ENCODE results near the gene ADPRHL1.
"Not testable (repeated sequence)": the region's sequence is repeated elsewhere in the genome, so short reads cannot be mapped to it uniquely, and the experiment has no call there.

Gene ADPRHL1

DNA sequence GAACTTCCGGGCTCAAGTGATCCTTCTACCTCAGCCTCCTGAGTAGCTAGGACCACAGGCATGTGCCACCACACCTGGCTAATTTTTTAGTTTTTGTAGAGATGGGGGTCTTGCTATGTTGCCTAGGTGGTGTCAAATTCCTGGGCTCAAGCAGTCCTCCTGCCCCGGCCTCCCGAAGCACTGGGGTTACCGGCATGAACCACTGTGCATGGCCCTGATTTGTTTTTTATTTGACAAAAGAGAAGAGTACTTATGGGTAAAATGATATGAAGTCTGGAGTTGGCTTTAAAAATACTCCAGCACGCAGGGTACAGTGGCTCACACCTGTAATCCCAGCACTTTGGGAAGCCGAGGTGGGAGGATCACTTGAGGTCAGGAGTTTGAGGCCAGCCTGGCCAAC lies 84.9 kb downstream of the ADPRHL1 start:
- H3K9me3 ChIP-seq (ENCODE audit: control insufficient read depth, insufficient read depth, low read length); H3K9ac ChIP-seq (ENCODE audit: low read depth, low read length): not testable (repeated sequence)

DNA sequence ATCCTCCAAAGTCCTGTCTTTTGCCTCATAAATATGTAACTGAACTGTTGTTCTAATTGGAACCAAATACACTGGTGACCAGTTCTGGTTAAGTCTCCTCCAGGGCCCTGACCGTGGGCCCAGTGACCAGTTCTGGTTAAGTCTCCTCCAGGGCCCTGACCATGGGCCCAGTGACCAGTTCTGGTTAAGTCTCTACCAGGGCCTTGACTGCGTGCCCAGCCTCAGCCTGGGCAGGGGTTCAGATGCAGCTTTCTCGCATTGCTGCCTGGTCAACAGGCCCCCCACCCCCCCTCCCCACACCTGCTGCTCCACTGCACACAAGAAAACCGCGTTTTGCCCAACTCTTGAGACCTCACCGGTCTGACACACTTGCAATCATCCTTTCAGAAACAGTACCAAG lies 85.5 kb downstream of the ADPRHL1 start:
- H3K4me1 ChIP-seq (ENCODE audit: insufficient read depth, low read length): no peaks in the 10 kb centered on the region
- no peak overlapping the region for H3K9ac ChIP-seq (ENCODE audit: low read depth, low read length)
- H3K9me3 ChIP-seq (ENCODE audit: control insufficient read depth, insufficient read depth, low read length): no peaks in the 10 kb centered on the region
- H3K36me3 ChIP-seq (ENCODE audit: insufficient read depth, low read length): no peaks in the 10 kb centered on the region

More for the DNA sequence above, 84.9 kb downstream of the ADPRHL1 start:
- H3K36me3 ChIP-seq (ENCODE audit: insufficient read depth, low read length); H3K4me1 ChIP-seq (ENCODE audit: insufficient read depth, low read length): not testable (repeated sequence)

DNA sequence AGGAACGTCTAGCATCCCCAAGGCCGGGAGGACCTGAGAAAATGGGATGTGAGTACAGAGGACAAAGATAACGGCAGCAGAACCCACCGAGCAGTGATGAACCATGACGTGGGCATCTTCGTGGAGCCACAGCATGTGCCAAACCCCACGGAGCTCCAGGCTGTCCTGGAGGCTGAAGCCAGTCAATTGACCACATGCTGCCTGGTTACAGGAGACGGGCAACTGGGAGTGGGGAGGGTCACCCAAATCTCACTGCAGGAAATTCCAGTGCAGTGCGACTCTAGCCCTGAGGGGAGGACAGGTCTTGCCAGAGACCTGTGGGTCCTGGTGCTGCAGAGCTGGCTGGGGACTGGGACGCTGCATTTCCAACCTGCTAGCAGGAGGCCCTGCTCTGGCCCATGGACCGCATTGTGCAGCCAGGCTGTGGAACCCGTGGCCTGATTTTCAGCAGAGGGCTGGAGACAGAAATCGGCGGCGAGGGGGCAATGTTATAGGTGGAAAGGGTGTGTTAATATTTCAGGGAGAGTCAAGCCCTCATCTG lies 86.2 kb downstream of the ADPRHL1 start:
- H3K9me3 ChIP-seq (ENCODE audit: control insufficient read depth, insufficient read depth, low read length): no peaks in the 10 kb centered on the region
- no peaks in the 10 kb centered on the region for H3K4me1 ChIP-seq (ENCODE audit: insufficient read depth, low read length)
- no peak overlapping the region for H3K9ac ChIP-seq (ENCODE audit: low read depth, low read length)
- no peaks in the 10 kb centered on the region for H3K36me3 ChIP-seq (ENCODE audit: insufficient read depth, low read length)

DNA sequence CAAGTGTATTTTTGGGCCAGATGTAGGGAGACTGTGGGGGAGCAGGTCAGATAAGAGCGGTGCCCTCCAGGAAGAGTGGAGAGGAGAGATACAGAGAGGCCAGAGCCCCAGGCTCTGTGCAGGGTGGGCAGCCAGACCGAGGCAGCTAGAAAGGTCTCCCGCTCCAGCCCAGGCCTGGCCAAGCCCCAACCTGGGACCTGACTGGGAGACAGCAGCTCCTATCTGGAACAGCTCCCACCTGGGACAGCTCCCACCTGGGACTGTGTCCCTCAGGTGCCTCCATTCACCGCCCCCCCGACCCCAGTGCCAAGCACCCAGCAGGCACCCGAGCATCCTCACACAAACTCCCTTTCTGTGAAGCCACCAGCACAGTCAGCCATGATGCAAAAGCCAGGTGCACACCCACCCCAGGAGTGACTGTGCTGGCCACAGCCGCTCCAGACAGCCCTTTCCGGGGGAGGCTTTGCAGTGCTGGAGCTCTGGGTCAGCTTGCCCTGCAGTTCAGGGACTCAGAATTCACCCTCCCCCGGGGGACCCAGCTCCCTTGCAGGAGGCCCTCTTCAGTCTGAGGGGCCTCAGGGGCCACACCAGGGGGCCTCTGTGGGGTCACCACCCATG lies 87.2 kb downstream of the ADPRHL1 start:
- Histone ChIP-seq H3K36me3 (ENCODE audit: insufficient read depth, low read length) (no peaks in the 10 kb centered on the region; the same call in 1 of the 2 replicates), H3K9me3 (ENCODE audit: control insufficient read depth, insufficient read depth, low read length) (no peaks in the 10 kb centered on the region), H3K4me1 (ENCODE audit: insufficient read depth, low read length) (no peaks in the 10 kb centered on the region), H3K9ac (ENCODE audit: low read depth, low read length) (no peak overlapping the region)

DNA sequence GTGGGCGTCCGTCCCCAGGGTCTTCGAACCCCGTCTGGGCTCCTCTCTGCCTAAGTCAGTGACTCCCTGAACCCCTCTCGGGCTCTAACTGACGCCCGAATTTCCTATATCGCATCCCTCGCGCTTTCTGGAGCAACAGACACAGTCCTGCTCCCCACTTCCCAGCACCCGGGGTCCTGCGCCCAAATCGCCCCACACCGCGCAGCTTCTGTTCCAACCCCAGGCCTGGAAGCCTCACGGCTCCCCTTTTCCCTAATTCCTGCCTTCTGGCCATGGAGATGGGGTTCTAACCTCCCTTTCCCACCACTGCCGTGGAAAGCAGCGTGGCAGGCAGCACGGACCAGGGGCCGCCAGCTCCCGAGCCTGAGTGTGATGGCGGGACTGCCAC lies 87.7 kb downstream of the ADPRHL1 start:
- Histone ChIP-seq H3K9me3 (ENCODE audit: control insufficient read depth, insufficient read depth, low read length) (no peaks in the 10 kb centered on the region), H3K9ac (ENCODE audit: low read depth, low read length) (no peak overlapping the region), H3K36me3 (ENCODE audit: insufficient read depth, low read length) (no peaks in the 10 kb centered on the region; the same call in 1 of the 2 replicates), H3K4me1 (ENCODE audit: insufficient read depth, low read length) (no peaks in the 10 kb centered on the region)

DNA sequence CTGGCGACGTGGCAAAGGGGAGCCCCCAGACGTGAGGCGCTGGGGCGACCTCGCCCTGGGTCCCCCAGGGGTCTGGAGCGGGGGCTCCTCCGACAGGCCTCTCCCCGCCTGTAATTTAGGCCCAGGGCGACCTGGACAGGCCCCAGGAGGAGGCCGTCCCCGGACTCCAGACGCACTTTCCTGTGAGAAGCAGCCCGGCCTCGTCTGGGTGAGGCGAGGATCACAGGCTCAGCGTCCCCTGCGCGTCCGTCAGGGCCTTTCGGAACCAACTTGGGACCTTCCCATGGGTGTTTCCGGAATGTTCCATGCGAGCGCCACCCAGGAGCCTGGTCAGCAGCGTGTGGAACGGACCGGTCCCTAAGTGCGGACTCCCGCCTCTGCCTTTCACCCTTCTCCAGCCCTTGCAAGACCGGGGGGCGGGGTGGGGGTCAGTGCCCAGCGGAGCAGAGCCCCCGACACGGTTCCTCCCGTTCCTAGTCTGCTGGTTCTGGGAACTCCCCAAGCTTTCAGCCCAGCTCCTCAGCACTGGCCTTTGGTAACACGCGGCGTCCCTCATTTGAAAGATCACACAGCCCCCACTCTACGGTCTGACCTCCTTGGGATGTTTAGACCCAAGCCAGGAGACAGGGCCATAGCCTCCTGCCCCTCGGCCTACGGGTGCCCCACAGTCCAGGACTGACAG lies 88.2 kb downstream of the ADPRHL1 start:
- H3K9ac ChIP-seq (ENCODE audit: low read depth, low read length): peak overlapping the region; percentile 52; the same call in 1 of the 2 replicates
- H3K9me3 ChIP-seq (ENCODE audit: control insufficient read depth, insufficient read depth, low read length): no peaks in the 10 kb centered on the region
- no peaks in the 10 kb centered on the region for H3K4me1 ChIP-seq (ENCODE audit: insufficient read depth, low read length)
- peaks cover 3% of the 10 kb centered on the region; the same call in 1 of the 2 replicates for H3K36me3 ChIP-seq (ENCODE audit: insufficient read depth, low read length)

DNA sequence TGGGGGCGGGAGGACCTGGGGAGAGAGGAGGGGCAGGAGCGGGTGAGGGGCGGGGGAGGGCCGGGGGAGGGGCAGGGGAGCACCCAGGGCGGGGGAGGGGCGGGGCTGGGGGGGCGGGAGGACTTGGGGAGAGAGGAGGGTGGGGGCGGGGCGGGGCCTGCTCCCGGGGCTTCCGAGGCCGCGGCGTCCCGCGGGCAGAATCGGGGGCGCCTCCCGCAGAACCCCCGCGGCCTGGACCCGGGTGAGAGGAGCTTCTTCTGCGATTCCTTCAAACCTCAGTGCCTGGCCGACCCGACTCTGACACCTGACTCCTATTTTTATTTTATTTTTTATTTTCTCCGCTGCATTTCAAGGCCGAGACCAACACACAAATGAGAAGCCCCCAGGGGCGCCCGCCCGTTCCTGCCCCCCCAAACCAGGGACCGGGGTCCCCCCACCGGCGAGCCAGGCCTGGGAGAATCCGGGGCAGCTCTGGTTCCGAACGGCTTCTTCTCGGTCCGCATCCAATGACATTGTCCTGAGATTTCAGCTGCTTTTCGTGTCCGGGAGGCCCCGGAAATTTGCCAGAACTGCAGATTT lies 88.9 kb downstream of the ADPRHL1 start:
- Histone ChIP-seq H3K9me3 (ENCODE audit: control insufficient read depth, insufficient read depth, low read length) (no peaks in the 10 kb centered on the region), H3K36me3 (ENCODE audit: insufficient read depth, low read length) (peaks cover 5% of the 10 kb centered on the region; the same call in 1 of the 2 replicates), H3K9ac (ENCODE audit: low read depth, low read length) (peak overlapping the region; percentile 52; the same call in 1 of the 2 replicates), H3K4me1 (ENCODE audit: insufficient read depth, low read length) (no peaks in the 10 kb centered on the region)

DNA sequence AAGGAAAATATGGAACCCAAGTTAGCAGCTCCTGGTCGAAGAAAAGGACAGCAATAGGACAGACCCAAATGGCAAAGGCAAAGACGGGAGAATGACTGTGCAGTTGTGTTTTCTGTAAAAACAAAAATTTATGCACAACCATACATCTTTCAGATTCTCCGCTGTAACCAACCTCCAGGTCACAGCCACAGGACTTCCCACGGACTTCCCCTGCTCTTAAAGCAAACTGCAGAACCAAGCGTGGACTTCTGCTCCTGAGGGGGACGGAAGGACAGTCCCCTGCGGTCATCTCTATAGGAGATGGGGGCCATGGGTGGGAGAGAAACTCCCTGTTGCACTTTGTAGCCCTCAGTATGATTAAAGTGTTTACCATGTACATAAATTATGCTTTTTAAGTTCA lies 91.9 kb downstream of the ADPRHL1 start:
- peaks cover 5% of the 10 kb centered on the region; the same call in 1 of the 2 replicates for H3K36me3 ChIP-seq (ENCODE audit: insufficient read depth, low read length)
- no peak overlapping the region for H3K9ac ChIP-seq (ENCODE audit: low read depth, low read length)
- no peaks in the 10 kb centered on the region for H3K4me1 ChIP-seq (ENCODE audit: insufficient read depth, low read length)
- no peaks in the 10 kb centered on the region for H3K9me3 ChIP-seq (ENCODE audit: control insufficient read depth, insufficient read depth, low read length)

DNA sequence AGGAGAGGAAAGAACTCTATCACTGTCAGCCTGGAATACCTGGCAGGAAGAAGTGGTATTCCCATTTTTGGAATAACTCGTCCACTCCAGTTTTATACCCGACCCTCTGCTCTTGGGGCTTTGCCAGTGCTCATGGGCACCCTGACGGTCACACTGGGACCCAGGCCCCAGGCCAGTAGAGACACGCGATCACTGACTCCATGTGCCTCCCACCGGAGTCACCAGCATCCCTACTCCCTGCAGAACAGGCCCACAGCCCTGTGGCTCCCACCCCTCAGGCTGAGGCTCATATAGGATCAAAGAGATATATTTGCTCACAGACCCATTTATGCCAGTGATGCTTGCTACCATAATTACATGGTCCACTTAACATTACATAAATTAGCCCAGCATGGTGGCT lies 92.8 kb downstream of the ADPRHL1 start:
- H3K9ac ChIP-seq (ENCODE audit: low read depth, low read length): no peak overlapping the region
- no peaks in the 10 kb centered on the region for H3K4me1 ChIP-seq (ENCODE audit: insufficient read depth, low read length)
- H3K9me3 ChIP-seq (ENCODE audit: control insufficient read depth, insufficient read depth, low read length): no peaks in the 10 kb centered on the region
- H3K36me3 ChIP-seq (ENCODE audit: insufficient read depth, low read length): peaks cover 5% of the 10 kb centered on the region; the same call in 1 of the 2 replicates

DNA sequence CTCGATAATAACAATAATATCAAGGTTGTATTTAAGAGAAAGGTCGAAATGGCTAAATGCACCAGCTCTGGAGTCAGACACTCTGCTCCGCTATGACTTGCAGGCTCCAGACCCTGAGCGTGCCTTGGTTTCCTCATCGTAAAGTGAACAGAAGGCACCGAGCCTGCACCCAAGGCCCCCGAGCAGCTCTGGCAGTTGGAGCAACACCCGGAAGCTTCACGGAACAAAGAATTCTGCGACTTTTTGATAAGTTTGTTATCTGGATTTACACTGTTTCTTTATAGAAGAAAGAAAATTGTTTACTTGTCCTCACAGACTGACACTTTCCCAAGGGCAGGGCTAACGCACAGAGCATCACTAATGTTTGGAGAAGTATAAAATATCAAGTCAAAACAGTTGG lies 93.7 kb downstream of the ADPRHL1 start:
- Histone ChIP-seq H3K36me3 (ENCODE audit: insufficient read depth, low read length) (peaks cover 5% of the 10 kb centered on the region; the same call in 1 of the 2 replicates), H3K4me1 (ENCODE audit: insufficient read depth, low read length) (no peaks in the 10 kb centered on the region), H3K9ac (ENCODE audit: low read depth, low read length) (no peak overlapping the region), H3K9me3 (ENCODE audit: control insufficient read depth, insufficient read depth, low read length) (no peaks in the 10 kb centered on the region)

DNA sequence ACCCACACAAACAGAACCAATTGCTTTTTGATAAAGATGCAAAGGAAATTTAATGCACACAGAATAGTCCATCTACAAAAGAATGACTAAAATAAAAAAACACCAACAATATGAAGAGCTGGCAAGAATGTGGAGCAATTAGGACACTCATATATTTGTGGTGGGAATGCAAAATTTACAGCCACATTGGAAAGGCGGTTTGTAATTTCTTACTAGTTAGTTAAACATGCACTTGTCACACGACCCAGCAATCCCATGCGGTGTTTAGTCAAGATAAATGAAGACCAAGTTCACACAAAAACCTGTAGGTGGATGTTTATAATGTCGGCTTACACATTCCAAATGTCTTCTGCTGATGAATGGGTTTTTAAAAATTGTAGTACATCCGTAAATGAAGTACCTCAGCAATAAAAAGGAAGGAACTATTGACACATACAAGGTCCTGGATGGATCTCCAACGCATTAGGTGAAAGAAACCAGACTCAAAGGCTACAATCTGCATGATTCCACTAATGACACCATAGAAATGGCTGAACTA lies 94.6 kb downstream of the ADPRHL1 start:
- Histone ChIP-seq H3K4me1 (ENCODE audit: insufficient read depth, low read length) (no peaks in the 10 kb centered on the region), H3K36me3 (ENCODE audit: insufficient read depth, low read length) (peaks cover 5% of the 10 kb centered on the region; the same call in 1 of the 2 replicates), H3K9me3 (ENCODE audit: control insufficient read depth, insufficient read depth, low read length) (no peaks in the 10 kb centered on the region), H3K9ac (ENCODE audit: low read depth, low read length) (no peak overlapping the region)

DNA sequence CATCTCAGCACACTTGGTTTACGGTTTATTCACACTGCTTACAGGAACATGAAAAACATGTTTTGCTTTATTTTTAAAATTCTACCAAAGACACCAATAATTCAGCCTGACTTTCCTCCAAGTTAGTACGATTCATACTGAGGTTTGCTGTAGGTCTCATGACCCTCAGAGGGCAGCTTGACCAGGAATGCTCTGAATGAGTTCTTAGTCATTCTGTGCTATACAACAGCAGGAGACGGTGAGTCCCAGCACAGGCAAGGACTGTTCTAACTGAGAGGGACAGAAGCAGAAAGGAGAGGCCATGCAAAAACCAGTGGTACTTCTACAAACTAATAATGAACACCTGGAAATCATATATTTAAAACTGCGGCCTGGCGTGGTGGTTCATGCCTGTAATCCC lies 95.8 kb downstream of the ADPRHL1 start:
- Histone ChIP-seq H3K9me3 (ENCODE audit: control insufficient read depth, insufficient read depth, low read length) (no peaks in the 10 kb centered on the region), H3K9ac (ENCODE audit: low read depth, low read length) (no peak overlapping the region), H3K4me1 (ENCODE audit: insufficient read depth, low read length) (no peaks in the 10 kb centered on the region), H3K36me3 (ENCODE audit: insufficient read depth, low read length) (peaks cover 5% of the 10 kb centered on the region; the same call in 1 of the 2 replicates)

DNA sequence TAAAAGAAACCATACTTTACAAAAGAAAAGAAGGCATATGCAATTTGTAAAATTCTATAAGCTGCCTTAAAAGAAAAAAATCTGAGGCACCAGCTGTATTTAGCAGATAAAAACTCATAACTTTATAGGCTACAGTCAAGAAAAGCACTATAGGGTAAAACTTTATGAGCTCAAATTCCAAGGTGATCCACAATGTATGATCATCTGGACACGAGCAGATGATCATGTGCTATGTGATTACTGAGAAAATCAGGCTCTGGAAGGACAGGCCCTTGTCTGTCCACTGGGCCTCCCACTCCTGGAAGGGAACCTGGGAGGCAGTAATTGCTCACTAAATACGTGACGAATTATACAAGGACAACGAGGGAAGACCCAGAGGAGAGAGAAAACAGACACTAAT lies 96.7 kb downstream of the ADPRHL1 start:
- H3K36me3 ChIP-seq (ENCODE audit: insufficient read depth, low read length): peaks cover 5% of the 10 kb centered on the region; the same call in 1 of the 2 replicates
- no peaks in the 10 kb centered on the region for H3K4me1 ChIP-seq (ENCODE audit: insufficient read depth, low read length)
- no peaks in the 10 kb centered on the region for H3K9me3 ChIP-seq (ENCODE audit: control insufficient read depth, insufficient read depth, low read length)
- no peak overlapping the region for H3K9ac ChIP-seq (ENCODE audit: low read depth, low read length)

DNA sequence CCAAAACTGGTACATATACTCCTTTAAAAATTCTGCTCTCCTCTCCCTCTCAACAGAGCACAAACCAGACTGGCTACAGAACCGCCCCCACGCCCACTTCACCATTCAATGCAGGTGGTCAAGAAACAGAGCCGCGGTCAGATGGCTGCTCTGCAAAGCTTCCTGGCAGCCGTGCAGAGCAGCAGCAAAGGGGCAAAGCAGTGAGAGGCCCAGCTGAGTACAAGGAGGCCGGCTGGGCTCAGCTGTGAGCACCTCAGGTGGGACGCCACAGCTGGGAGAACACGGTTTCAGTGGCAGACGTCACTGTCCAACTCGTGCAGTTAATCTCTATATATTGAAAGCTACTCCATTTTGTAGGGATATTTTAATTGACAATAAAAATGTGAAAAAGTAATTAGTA lies 97.7 kb downstream of the ADPRHL1 start:
- H3K9me3 ChIP-seq (ENCODE audit: control insufficient read depth, insufficient read depth, low read length): no peaks in the 10 kb centered on the region
- no peak overlapping the region for H3K9ac ChIP-seq (ENCODE audit: low read depth, low read length)
- H3K4me1 ChIP-seq (ENCODE audit: insufficient read depth, low read length): no peaks in the 10 kb centered on the region
- peaks cover 5% of the 10 kb centered on the region; the same call in 1 of the 2 replicates for H3K36me3 ChIP-seq (ENCODE audit: insufficient read depth, low read length)

All from ES-I3 (cell line).